NCI-H1436 treated with DMSO at 0.1 percent for 48 hours (cell line): ENCODE measurements around the gene CENPM.
A peak's percentile ranks its signal among the peaks of the same experiment; 100 is the strongest.

Experiments
- DNase-seq: peaks from one replicate; lab custom pipeline; 2025; lab: John Stamatoyannopoulos, UW

The CENPM gene

DNA sequence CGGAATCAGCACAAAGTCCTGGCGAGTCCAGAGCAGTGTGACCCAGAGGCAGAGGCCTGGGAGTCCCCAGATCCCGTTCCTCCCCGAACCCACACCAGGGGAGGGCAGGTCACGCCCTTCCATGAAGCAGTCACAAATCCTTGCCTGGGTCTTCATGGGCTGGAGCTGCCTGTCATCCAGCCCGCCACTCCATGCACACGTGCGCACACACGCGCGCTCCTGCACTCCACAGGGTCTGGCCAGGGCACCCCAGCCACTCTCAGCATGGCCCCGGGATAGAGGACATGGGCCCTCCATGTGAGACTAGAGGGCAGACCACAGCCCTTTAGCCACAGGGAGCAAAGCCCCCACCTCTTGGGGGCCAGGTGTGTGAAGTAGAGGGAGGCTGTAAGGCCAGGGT lies 14.6 kb downstream of the CENPM start:
- DNase-seq = no peak

DNA sequence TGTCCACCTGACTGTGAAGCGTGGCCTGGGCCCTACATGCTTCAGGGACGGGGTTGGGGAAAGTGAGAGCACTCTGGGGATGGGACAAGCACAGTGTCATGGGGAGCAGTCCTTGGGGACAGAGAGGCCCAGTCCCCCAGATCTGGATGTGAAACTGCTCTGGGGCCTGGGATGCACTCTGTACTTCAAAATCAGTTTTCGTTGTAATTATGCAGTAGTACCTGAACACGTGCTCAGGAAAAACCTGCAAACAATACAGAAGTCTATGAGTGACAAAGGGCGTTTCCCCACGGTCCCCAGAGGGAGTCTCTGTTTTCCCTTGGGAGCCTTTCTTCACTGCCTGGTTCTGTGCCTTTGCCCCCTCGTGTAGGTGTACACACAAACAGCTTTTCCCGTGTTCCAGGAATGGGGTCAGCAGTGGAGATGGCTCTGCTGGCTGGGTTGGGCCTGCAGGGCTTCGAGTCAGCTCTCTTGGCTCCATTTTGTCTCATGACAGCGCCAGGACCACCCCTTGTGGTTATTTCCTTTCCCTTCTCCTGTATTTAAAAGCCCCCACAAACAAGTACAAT lies 15.2 kb downstream of the CENPM start:
- DNase-seq = peak; percentile 26

DNA sequence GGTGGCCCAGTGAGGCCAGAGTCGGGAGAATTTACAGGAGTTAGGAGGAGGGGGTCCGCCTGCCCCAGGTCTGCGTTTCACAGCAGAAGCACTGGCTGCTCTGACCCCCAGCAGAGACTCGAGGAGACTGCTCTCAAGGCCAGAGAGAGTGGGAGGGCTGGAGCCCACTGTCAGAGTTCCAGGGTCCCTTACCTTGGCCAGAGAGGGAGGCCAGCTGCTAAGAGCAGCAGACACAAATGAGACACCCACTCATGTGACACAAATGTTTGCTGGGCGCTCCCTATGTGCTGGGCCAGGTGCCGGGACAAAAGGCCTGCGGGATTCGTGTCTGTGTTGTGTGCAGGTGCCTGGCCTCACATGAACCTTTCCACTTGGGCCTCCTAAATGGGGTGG lies 17.5 kb downstream of the CENPM start:
- no peak for DNase-seq

DNA sequence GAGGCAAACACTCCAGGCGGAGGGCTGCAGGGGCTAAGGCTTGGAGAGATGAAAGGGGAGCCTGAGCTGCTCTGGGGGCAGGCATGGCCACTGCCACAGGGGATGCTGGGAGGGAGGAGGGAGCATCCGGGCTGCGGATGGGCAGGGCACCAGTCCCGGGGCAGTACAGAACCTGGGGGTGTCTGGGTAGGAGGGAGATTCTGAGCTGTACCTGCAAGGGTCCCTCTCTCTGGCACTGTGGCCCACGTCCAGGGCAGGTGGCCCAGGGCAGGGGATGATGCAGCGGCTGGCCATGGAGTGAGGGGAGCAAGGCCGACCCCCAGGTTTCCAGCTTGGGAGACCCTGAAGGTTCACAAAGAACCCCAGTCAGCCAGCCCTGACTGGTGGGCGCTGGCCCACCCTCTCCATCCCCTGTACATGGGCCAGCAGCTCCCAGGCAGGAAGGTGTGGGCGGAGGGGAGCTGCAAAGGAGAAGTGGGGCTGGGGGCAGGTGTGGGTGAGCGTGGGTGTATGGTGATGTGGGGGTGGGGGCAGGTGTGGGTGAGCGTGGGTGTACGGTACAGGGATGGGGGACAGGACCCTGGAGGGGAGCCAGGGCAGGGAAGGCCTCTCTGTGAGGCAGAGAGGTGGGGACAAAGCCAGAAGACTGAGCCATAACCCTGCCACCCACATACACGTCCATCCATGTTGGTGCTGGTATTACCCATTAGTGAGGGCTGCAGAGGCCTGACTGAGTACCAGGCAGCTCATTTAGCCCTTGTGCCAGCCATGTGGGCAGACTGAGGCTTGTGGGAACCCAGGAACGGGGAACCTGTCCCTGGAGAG lies 18.1 kb downstream of the CENPM start:
- no peak for DNase-seq

DNA sequence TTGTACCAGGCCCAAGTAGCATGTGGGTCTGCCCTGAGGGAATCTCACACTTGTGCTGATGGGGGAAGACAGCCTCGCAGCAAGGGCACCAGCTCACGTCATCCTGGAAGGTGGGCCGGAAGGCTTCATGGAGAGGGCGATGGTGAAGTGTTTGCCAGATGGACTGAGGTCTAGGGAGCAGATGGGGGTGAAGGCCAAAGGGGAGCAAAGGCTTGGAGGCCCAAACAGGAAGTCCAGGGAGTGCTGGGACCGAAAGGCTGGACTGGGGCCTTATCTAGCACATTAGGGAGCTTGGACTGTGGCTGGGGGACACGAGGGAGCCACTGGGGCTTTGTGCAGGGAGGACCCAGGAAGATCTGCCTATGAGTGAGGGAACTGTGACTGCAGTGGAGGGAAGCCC lies 19.1 kb downstream of the CENPM start:
- DNase-seq = no peak

DNA sequence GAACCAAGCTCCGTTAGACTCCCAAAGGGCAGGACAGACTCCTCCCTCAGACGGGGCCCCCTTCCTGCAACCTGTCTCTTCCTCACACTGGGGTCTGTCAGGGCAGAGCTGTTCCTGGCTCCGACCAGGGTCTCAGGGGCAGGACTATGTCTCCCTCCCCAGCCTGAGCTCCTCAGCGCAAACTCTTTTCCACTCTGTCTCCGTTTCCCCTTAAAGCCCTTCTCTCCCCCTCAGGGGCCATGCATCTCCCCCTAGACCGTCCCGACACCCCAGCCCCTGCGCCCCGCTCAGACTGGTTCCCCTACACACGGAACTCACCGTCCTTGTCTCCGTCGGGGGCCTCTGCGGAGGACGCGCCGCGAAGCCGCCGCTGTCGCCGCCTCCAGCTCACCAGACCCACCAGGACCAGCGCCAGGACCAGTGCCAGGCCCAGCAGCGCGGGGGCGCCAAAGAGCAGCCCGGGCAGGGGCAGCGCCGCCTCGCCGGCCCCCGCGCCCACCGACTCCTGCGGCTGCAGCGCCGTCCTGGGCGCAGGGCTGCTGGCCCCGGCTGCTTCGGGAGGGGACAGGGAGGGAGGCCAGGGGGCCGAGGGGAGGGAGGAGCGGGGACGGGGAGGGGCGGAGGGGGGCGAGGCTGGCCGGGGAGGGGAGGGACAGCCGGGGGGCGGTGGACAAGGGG lies 21.0 kb downstream of the CENPM start:
- no peak for DNase-seq

DNA sequence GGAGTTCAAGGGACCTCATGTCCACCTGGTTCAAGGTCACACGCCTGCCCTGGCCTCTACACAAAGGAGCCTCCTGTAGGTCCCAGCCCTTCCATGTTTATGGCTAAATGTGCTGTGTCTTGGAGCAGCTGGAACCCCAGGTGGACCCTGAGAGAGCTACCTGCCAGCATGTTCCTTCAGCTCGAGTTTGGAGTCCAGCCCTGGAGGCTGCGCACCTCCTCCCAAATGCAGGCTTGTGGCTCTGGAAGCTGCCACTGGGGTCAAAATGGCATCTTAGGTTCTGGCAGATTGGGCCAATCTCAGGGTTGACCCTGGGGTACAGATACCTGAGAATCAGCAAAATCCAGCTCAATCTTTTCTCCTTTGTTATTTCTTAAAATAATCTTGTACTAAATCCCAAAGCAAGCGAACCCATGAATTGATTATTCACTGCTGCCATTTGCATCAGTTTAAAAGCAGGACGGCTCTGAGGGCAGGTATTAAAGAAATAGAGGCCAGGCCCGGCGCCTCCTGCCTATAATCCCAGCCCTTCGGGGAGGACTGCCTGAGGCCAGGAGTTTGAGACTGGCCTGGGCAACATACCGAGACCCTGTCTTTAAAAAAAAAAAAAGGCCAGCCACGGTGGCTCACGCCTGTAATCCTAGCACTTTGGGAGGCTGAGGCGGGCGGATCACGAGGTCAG lies 23.2 kb downstream of the CENPM start:
- DNase-seq = no peak

DNA sequence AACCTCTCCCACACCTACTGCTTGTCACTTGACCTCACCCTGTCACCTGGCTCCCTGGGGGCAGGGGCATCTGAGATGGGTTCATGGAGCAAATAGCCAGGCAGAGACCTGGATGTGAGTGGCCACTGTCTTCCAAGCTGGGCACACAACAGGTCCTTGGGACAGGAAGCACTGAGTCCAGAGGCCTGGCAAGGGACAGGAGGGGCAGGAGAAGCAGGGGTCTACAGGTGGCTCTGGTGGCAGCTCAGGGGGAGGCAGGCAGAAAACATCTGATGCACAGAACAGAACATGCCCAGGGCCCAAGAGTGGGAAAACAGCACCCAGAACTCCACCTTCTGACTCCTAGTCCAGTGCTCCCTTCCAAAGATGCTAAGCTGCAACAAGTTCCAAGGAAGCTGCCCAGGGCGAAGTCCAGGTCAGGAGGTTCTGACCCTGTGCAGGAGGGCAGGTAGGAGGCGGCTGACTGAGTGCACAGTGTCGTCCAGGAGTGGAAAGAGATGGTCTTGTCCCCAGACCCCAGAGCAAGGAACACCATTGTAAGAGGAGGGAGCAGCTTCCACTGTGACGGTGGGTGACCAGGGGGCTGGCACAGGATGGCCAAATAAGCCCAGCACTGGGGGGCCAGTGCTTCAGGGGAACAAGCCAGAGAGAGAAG lies 23.9 kb downstream of the CENPM start:
- no peak for DNase-seq

DNA sequence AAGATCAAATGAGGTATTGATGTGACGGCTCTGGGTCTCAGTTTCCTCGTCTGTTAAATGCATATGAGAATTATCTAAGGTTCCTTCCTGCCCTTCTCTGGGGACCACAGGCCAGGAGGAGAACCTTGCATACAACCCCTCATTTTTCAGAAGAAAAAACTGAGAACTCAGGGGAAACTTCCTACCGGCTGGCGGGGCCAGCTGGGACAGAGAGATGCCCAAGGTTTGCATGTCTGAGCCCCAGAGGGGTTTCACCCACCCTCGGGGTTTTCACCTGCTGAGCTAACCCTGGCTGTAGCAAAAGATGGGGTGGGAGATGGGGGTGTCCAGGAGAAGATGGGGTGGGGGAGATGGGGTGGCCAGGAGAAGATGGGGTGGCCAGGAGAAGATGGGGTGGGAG lies 24.6 kb downstream of the CENPM start:
- no peak for DNase-seq

DNA sequence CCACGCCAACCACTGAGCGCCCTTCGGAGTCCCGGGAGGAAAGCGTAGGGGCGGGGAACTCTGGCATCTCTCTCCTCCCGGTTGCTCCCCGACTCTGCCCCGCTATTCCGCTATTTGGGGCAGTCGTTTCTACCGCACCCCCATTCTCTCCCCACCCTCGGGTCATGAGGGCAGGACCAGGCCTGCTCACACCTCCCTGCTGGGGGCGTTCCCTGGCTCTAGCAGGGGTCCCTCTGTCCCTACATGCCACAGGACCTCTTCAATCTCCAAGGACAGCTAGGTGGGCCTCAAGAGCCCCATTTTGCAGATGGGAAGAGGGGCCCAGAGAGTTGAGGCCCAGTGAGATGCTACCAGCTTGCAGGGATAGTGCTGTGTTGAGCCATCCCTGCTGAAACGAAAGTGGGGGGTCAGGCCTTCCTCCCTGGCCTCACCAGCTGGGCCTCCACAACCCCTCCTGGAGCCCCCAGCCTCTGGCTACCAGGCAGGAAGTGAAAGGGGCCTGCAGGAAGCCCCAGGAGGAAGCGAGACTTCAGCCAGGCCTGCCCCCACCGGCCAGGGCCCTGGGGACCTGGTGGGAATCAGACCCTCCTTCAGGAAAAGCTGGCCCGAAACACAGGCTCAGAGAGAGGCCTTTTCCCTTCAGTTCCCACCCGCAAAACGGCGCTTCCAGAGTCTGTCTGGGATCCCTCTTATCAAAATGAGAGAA lies 26.5 kb downstream of the CENPM start:
- DNase-seq = no peak

DNA sequence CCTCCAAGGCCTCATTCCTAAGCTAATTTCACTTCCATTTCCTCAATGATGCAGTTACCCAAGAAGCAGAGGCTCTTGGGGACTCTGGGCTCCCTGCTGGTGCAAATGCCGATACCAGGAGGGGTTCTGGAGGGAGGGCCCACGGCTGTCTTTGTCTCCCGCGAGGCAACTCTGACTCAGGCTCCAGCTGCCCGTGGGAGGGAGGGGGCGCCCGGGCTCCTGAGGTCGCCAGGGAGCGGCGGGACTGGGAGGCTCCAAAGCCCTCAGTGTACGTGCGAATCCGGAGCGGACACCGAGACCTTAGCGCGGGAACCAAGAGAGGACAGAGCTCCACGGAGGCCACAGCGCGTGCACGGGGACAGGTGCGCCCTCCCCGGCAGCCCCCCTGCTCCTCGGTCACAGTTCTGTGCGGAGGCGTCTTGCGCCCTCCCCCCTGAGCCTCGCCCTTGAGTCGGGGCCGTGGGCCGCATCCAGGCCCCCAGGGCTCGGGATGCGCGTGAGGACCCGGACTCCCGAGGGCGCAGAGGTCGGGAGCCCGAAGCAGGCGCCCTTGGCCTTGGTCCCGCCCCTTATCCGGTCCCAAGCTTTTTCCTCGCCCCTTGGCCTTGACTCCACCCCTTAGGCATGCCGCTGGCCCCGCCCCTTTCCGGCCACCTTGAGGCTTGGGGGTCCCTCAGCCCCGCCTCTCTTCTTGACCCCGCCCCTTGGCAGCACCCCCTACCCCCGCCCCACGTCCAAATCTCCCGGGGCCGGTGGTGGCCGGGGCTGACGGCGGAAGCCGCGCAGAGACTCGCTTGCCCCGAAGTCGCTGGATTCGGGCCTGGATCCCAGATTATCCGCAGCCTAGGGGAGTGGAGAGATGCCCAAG lies 27.4 kb downstream of the CENPM start:
- no peak for DNase-seq

DNA sequence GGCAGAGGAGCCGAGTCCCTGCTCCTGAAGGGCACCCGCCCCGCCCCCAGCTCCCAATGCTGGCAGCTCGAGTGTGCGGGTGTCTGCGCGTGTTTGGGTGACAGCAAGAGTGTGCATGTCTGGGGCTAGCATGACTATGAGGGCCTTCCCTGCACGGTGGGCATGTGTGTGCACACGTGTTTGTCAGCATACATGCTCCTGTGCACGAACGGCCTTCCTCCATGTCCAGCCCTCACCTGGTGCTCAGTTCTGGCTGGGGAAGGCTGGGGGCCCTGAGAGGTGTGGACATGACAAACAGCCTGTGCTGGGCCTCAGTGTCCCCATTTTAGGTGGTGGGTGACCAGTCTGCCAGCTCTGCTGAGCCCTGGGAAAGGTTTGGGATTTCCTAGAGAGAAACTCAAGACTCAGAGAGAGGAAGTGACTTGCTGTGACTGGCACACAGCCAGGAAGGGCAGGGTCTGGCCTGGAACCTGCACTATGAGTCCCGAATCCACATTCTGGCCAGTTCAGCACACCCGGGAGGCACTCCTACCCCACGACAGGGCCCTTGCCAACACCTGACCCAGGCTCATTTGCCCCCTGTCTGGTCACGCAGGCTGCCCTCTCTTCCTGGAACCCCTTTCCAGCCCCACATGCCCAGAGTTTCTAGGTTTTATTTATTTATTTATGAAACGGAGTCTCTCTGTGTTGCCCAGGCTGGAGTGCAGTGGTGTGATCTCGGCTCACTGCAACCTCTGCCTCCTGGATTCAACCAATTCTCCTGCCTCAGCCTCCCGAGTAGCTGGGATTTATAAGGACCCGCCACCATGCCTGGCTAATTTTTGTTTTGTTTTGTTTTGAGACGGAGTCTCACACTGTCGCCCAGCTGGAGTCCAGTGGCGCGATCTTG lies 28.8 kb downstream of the CENPM start:
- DNase-seq = no peak

DNA sequence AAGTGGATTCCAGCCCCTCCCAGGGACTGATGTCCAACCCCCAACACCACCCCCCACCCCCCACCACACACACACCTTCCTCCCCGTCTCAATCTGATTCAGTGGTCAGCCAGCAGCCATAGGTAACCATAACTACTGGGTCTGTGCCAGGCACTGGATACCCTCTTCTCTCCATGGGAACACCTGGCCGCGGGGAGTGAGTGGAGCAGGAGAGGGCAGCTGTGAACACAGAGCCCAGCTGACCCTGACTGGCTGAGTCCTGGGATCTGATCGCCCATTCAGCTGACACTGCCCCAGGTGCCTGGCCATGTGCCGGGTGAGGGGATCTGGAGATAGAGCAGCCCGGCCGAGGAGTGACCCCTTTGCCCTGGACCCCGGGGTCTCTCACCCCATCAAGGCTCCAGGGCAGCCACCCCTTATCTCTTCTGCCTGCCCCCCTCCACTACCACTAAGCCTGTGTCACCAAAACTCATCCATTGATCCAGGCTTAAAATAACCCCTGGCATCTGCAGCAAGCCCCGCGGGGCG lies 29.5 kb downstream of the CENPM start:
- no peak for DNase-seq

DNA sequence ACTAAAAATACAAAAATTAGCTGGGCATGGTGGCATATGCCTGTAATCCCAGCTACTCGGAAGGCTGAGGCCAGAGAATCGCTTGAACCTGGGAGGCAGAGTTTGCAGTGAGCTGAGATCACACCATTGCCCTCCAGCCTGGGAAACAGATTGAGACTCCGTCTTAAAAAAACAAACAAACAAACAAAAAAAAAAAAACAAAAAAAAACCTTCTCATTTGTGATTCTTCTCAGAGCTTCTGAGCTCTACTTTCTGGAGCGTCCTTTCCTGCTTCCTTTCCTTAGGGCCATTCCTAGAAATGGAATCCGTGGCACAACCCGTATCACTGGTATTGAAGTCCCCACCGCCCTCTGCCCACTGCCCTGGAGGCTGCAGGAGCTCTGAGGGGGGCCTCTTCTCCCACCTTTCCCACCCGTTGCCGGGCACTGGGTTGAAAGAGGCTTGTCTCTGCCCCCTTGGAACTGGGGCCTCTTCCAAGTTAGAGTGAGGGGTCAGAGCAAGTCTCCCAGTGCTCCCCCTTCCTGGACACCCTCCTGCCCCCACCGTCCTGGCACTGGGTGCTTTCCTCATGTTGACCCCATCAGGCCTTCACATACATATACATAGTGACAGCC lies 30.1 kb downstream of the CENPM start:
- DNase-seq = no peak

DNA sequence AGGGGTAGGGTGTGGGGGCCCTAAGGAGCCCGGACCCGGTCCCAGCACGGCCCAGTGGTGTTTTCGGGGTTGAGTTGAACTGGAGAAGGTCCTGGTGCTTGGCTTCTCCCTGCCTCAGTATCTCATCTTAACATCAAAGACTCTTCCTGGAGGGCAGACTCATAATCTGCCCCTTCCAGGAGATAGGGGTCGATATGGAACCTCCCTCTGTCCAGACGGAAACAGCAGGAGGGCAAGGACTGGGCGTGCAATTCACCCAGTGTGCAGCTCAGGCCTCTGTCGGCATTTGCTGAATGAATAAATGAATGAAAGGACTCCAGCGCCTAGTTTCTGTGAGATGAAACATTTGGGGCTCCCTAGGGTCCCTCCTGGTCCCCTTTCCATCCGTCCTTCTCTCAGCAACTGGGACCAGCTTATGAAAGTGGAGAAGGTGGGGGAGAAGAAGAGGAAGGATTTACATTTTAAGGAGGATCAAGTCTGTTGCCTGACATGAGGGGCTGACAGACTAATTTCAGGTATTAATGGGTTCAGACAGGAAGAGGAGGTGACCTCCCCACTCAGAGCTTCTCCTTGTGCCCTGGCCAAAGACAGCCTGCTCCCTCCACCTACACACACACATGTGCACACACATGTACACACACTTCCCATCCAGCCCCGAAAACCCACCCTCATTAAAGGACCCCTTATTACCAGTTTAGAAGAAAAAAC lies 31.0 kb downstream of the CENPM start:
- no peak for DNase-seq

DNA sequence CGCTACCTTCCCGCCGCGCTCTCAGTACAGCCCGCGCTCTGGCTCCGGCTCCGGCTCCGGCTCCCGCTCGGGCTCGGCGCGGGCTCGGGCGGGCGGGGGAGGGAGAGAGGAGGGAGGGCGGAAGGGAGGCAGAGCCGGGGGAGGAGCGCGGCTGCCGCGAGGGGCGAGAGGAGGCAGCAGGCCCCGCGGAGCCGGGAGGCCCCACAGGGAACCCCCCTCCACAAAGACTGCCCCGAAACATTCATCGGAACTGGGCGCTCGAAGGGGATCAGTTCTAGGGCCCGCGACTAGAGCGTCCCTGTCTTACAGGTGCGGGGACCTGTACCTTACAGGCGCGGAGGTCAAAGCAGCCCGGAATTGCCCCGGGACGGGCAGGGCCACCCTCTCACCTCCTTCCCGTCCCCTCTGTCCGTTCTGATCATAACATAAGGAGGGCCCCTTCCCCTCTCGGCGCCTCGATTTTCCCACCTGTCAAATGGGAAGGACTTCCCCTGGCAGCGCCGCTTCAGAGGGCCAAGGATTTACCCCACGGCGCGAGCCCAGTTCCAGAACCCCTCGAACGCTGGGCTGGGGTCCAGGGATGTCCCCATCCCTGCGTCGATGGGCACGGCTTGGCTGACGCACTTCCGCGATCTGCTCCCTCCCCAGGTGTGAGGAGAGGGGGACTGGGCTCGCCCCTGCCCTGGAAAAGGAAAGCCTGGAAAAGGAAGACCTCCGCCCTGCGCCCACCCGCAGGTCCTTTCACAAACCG lies 31.7 kb downstream of the CENPM start, which contains the start of gene SHISA8:
Gene SHISA8 (minus strand): TSS at position 40 of the 751 bp plus-strand sequence. CDS start 407 bp downstream, outside the sequence.
- no peak for DNase-seq

DNA sequence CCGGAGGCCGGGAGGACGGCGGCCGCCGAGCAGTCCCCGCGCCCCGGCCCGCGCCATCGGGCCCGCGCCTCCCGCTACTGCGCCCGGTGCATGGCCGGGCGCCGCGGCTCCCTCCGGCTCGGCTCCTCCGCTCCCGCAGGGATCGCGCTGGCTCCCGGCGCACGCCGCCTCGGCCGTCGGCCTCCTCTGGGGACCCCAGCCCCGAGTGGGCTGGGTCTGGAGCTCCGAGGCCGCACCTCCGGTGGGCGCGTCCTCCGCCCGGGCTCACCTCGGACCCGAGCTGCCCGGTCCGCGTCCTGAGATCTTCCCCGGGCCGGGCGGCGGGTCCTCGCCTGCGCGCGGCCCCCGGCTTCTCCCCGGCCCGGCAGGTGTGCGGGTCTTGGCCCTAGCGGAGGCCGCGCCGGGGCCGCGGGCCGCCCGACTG lies 32.3 kb downstream of the CENPM start:
- DNase-seq = no peak
